Amniotic stem cell (primary cell): ENCODE results near the gene BCL2L15.

Source experiments
- DNase-seq: peaks from one replicate; lab custom pipeline; 2025; lab: John Stamatoyannopoulos, UW

The BCL2L15 gene

GRCh38 chr1:113905435-113905861, 18.1 kb upstream of the BCL2L15 start:
- DNase-seq, result no peak

GRCh38 chr1:113904674-113905434, 17.5 kb upstream of the BCL2L15 start, which contains the start of the genes AP4B1 and DCLRE1B:
AP4B1 (minus strand) TSS chr1:113904799; CDS start chr1:113904717, 82 bp downstream.
DCLRE1B (plus strand) TSS chr1:113905326; CDS start chr1:113905587, 261 bp downstream.
- peak; percentile 99 for DNase-seq

GRCh38 chr1:113904293-113904673, 16.9 kb upstream of the BCL2L15 start:
- DNase-seq, result no peak

GRCh38 chr1:113903501-113904292, 16.3 kb upstream of the BCL2L15 start:
- no peak for DNase-seq

- DNase-seq, result no peak
These were observed 13.8 kb upstream of the BCL2L15 start for GRCh38 chr1:113901191-113901590.

GRCh38 chr1:113899111-113899510, 11.7 kb upstream of the BCL2L15 start:
- no peak for DNase-seq

- DNase-seq, result no peak
These were observed 10.9 kb upstream of the BCL2L15 start for GRCh38 chr1:113898241-113898814.

GRCh38 chr1:113895961-113896360, 8.6 kb upstream of the BCL2L15 start:
- no peak for DNase-seq

GRCh38 chr1:113895098-113895497, 7.7 kb upstream of the BCL2L15 start:
- no peak for DNase-seq

GRCh38 chr1:113893267-113893666, 5.9 kb upstream of the BCL2L15 start:
- DNase-seq, result no peak

GRCh38 chr1:113891631-113892220, 4.3 kb upstream of the BCL2L15 start:
- no peak for DNase-seq

GRCh38 chr1:113890816-113891215, 3.4 kb upstream of the BCL2L15 start:
- no peak for DNase-seq

GRCh38 chr1:113886417-113887401, 672 bp downstream of the BCL2L15 start:
- no peak for DNase-seq

GRCh38 chr1:113881661-113882060, 5.7 kb downstream of the BCL2L15 start:
- no peak for DNase-seq

- no peak for DNase-seq
These were observed 7.7 kb downstream of the BCL2L15 start for GRCh38 chr1:113879739-113880038.

- DNase-seq, result no peak
These were observed 11.2 kb downstream of the BCL2L15 start for GRCh38 chr1:113876176-113876575.

GRCh38 chr1:113875714-113876113, 11.7 kb downstream of the BCL2L15 start:
- DNase-seq, result no peak

- no peak for DNase-seq
These were observed 13.1 kb downstream of the BCL2L15 start for GRCh38 chr1:113874012-113874879.

- DNase-seq, result no peak
These were observed 15.0 kb downstream of the BCL2L15 start for GRCh38 chr1:113872219-113872935.
